Stomach (tissue), 4 donors: ENCODE data around the gene KCNN4.
"Not testable (repeated sequence)": the region's sequence is repeated elsewhere in the genome, so short reads cannot be mapped to it uniquely, and the experiment has no call there.

Experiments
- POLR2A ChIP-seq, 4 donors: fragments of 450-650 bp; IDR thresholded peaks; one replicate each; pipeline ENCODE4 v1.6.1; 2016; ENCODE audit warnings: antibody characterized with exemption in 4 of 4, control low read depth in 2 of 4, mild to moderate bottlenecking in 1 of 4, moderate library complexity in 1 of 4
- POLR2AphosphoS5 ChIP-seq, 3 donors: sonication (generic); formaldehyde crosslinking; IDR thresholded peaks; one replicate each; pipeline ENCODE4 v1.6.1; 2016; ENCODE audit warnings: antibody characterized with exemption in 3 of 3
- TF ChIP-seq, protein P1 (sequence below), 7 experiments: fragments of 450-650 bp in 4 of 7; fragments of 200-600 bp in 3 of 7; sonication (generic) in 3 of 7; IDR thresholded peaks; one replicate each; pipeline ENCODE4 v1.5.1; 2016 to 2019; ENCODE audit warnings: antibody characterized with exemption in 7 of 7, control low read depth in 2 of 7, mild to moderate bottlenecking in 1 of 7

DNA sequence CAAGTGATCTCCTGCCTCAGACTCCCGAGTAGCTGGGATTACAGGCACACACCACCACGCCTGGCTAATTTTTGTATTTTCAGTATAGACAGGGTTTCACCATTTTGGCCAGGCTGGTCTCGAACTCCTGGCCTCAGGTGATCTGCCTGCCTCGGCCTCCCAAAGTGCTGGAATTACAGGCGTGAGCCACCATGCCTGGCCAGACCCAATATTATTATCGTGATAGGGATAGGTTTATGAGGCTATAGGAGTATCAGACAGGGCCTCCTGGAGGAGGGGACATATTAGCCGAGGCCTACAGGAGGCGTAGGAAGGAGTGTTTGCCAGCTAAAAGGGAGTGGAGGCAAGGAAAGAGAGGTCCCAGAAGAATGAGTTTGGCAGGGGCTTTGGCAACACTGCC is 16.1 kb downstream of the KCNN4 start:
- TF ChIP-seq, protein P1, sequence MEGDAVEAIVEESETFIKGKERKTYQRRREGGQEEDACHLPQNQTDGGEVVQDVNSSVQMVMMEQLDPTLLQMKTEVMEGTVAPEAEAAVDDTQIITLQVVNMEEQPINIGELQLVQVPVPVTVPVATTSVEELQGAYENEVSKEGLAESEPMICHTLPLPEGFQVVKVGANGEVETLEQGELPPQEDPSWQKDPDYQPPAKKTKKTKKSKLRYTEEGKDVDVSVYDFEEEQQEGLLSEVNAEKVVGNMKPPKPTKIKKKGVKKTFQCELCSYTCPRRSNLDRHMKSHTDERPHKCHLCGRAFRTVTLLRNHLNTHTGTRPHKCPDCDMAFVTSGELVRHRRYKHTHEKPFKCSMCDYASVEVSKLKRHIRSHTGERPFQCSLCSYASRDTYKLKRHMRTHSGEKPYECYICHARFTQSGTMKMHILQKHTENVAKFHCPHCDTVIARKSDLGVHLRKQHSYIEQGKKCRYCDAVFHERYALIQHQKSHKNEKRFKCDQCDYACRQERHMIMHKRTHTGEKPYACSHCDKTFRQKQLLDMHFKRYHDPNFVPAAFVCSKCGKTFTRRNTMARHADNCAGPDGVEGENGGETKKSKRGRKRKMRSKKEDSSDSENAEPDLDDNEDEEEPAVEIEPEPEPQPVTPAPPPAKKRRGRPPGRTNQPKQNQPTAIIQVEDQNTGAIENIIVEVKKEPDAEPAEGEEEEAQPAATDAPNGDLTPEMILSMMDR (IDR thresholded peaks at IDR 0.05) = not testable (repeated sequence)
- not testable (repeated sequence) for TF ChIP-seq POLR2A, POLR2AphosphoS5 (IDR thresholded peaks at IDR 0.05)
